Measurements from ENCODE around the gene CNOT6.
"Not testable (repeated sequence)": the region's sequence is repeated elsewhere in the genome, so short reads cannot be mapped to it uniquely, and the experiment has no call there.

Gene CNOT6

DNA sequence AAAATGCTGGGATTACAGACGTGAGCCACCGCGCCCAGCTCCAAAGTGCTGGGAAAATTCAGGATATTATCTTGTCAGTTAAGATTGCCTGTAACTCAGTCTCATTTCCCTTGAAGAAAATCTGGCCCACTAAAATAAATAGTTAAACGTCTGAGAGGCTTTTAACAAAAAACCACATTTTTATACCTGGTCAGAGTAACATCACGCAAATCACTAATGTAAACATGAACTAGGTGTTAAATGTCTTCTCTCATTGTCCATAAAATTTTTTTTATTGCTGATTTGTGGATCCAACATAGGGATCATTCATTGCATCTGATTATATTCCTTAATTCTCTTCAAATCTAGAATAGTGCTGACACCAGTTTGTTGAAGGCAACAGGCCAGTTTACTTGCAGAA, 22.3 kb downstream of the CNOT6 start:
- DNase-seq = no peak

GRCh38 chr5:180519098-180519497, 24.9 kb downstream of the CNOT6 start:
- DNase-seq = no peak

DNA sequence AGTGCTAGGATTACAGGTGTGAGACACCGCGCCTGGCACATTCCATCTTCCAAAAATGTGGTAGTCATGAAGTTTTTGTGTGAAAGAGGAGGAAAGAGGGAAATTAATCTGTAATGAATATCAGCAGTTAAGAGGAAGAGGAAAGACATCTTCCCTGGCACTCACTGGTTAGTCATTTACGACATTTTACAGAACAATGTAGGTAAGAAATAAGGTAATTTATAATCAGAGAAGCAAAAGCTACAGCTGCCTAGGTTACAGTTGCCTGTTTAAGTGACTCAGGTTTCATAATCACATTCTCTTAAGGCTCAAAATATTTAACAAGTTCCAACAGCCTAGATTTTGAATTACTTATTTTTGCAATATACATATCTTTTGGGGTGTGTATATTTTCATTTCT, 26.9 kb downstream of the CNOT6 start:
- DNase-seq = no peak

DNA sequence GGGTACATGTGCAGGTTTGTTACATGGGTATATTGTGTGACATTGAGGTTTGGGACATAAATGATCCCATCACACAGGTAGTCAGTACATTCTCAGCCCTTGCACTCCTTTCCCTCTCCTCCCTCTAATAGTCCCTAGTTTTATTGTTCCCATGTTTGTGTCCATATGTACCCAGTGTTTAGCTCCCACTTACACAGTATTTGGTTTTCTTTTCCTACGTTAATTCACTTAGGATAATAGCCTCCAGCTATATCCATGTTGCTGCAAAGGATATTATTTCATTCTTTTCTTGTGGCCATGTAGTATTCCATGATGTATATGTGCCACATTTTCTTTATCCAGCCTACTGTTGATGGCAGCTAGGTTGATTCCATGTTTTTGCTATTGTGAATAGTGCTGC, 27.4 kb downstream of the CNOT6 start:
- no peak for DNase-seq

GRCh38 chr5:180522330-180522729, 28.2 kb downstream of the CNOT6 start:
- no peak for DNase-seq

- DNase-seq = peak; percentile 25
Measured at GRCh38 chr5:180523629-180524466, 29.7 kb downstream of the CNOT6 start.

GRCh38 chr5:180525399-180525798, 31.2 kb downstream of the CNOT6 start:
- no peak for DNase-seq

DNA sequence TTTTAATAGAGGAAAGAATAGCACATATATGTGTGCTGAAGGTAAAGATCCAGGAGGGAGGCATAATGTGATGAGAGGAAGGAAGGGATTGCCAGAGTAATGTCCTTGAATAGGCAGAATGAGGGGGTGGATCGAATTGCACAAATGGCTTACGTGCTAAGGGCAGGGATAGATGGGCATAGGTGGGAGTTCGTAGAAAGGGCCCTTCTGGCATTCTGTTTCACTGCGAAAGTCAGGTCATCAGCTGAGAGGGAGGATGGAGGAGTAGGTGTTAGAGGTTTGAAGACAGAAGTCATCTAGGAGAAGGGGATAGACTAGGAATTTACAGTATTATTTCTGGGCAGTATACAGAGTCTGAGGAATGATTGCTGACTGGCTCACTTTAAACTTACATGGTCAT, 32.1 kb downstream of the CNOT6 start:
- peak; percentile 15 for DNase-seq

GRCh38 chr5:180527659-180528058, 33.5 kb downstream of the CNOT6 start:
- DNase-seq = no peak

- not testable (repeated sequence) for DNase-seq
Measured at GRCh38 chr5:180531036-180531585, 36.9 kb downstream of the CNOT6 start.

DNA sequence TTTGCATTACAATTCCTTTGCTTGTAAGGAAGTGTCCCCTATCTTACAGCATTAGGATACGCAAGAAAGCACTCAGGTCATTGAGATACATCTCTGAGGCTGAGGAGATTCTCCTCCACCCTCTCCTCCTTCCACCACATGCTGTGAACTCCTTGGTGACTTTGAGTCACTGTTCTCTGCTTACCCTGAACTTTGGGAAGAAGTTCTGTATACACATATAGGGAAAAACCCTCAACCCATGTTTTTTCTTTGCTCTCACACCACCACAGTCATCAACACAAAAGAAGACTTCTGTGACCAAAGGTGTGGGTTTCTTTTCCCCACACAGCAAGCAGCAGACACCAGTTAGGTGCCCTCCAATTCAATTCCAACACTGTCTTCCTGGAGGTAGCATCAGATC, 38.1 kb downstream of the CNOT6 start:
- no peak for DNase-seq

DNA sequence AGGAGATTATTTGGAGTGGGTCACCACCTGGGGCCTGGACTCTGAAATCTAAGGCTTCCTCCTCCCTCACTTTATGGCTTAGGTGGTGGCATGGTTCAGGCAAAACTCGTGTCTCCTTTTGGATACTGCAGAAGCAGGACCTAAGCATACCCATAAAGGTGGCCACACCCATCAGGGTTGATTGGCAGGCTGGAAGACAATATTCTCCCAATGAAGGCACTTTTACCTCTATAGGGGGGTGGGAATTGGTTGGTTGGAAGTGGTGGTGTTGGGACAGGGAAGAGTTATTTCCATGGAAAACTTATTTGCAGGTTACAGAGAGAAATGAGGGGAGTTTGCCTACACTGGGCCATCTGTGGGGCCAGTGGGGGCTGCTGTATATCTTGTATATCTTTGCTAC, 39.7 kb downstream of the CNOT6 start:
- DNase-seq = no peak

DNA sequence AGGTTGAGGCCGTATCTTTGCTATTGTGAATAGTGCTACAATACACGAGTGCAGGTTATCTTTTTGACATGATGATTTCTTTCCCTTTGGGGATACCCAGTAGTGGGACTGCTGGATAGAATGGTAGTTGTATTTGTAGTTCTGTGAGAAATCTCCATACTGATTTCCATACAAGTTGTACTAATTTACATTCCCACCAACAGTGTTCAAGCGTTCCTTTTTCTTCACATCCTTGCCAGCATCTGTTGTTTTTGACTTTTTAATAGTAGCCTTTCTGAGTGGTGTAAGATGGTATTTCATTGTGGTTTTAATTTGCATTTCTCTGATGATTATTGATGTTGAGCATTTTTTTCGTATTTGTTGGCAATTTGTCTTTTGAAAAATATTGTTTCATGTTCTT, 41.4 kb downstream of the CNOT6 start:
- DNase-seq = no peak

GRCh38 chr5:180540050-180540694, 46.0 kb downstream of the CNOT6 start:
- DNase-seq = no peak

- DNase-seq = no peak
Measured at GRCh38 chr5:180541710-180542109, 47.5 kb downstream of the CNOT6 start.

GRCh38 chr5:180545248-180545647, 51.1 kb downstream of the CNOT6 start:
- no peak for DNase-seq

DNA sequence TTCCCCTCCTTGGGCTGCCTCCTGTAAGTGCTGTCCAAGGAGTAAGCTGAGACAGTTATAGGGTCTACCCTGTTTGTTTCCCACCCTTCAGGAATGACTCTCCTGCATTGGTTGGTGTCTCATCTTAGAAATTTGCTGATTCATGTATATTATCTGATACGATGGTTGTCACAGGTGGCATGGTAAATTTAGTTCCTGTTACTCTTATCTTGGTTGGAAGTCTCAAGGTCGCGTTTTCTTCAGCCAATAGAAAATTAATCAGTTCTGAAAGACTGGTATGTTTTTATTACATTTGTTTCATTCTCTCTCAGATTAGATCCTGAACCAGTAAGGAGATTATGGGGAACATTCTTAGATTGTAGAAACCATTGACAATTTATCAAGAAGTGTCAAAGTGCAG, 54.4 kb downstream of the CNOT6 start:
- DNase-seq = no peak

- DNase-seq = no peak
Measured at GRCh38 chr5:180553530-180553929, 59.4 kb downstream of the CNOT6 start.

DNA sequence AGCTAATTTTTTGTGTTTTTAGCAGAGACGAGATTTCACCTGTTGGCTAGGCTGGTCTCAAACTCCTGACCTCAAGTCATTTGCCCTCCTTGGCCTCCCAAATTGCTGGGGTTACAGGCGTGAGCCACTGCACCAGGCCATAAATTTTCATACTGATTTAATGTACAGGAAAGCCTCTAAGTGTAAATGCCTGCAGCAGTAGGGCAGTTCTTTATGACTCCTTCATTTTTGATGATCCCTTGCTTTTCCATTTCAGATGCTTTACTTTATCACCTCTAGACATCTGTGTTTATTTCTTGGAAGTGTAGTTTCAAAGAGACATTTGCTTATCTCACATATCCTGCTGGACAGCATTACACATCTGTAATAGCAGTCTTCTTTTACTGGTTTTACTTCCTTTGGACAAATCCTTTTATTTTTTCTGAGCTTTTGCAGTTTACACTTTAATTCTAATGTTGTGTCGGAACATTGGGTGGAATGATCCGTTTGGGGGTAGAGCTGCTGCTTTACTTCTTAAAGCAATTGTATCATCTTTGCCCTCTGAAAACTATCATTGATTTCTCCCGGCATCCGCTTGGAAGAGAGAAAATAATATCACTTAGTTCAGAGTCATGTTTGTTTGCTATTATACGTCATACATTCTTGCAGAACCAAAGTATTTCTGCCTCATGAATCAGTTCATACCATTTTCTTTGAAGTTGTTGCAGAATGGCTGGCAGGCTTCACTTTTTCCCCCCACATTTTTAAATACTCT, 61.2 kb downstream of the CNOT6 start:
- no peak for DNase-seq

- DNase-seq = no peak
Measured at GRCh38 chr5:180557217-180557809, 63.1 kb downstream of the CNOT6 start.

GRCh38 chr5:180558232-180558631, 64.1 kb downstream of the CNOT6 start:
- DNase-seq = no peak

GRCh38 chr5:180563994-180564393, 69.8 kb downstream of the CNOT6 start:
- DNase-seq = no peak

DNA sequence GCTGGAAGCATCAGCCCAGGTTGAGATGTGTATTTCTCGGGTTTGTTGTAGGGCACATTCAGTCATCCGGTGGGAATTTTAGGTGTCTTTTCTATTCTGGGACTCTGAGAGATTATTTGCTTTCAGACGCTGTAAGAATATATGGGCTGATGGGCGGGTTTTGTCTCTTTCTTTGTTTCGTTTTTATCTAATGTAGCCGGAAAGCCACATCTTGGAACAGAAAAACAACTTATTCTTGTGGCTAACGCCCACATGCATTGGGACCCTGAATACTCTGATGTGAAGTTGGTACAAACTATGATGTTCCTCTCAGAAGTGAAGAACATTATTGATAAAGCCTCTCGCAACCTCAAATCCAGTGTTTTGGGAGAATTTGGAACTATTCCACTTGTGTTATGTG, 74.7 kb downstream of the CNOT6 start:
- no peak for DNase-seq
